CD4-positive, alpha-beta T cell (primary cell): ENCODE measurements around the gene KARS1. TPM values are rescaled to one million over a fixed set of nuclear protein-coding genes. Genes with fewer than 3 reads are reported as not detected.
A peak's percentile ranks its signal among the peaks of the same experiment; 100 is the strongest.

Experiments
- ATAC-seq: fragments of 200-7000 bp; cut with Tn5 transposase; one replicate; pipeline ENCODE4 v1.10.0; 2022; ENCODE audit warnings: mild to moderate bottlenecking; ENCODE audit not compliant: poor library complexity
- CTCF ChIA-PET: fragments of 350-600 bp; sonication (Branson Sonifier 250); formaldehyde crosslinking; loops from one replicate; lab custom pipeline; 2021; ENCODE audit warnings: antibody characterized with exemption, inconsistent platforms; lab: Charles Lee
- POLR2A ChIA-PET: fragments of 350-600 bp; sonication (Branson Sonifier 250); formaldehyde crosslinking; loops from one replicate; lab custom pipeline; 2021; ENCODE audit warnings: antibody characterized with exemption, inconsistent platforms; lab: Charles Lee
- DNase-seq, 14 experiments: peaks; one replicate each; pipeline ENCODE4 v3.0.0-alpha.2; 2013 to 2020; ENCODE audit warnings: mixed read lengths in 2 of 14
- H3K27ac ChIP-seq, 2 donors: one replicate each; pipeline versions ENCODE4 v1.5.1 to v1.7.0; 2013; ENCODE audit warnings: low read length in 2 of 2, low read depth in 1 of 2, mild to moderate bottlenecking in 1 of 2
- H3K27me3 ChIP-seq, 2 experiments: 1 replicate in 1 of 2; 2 replicates in 1 of 2; pipeline versions ENCODE4 v1.6.1 to v1.7.0; 2013; ENCODE audit warnings: low read length in 2 of 2, control low read depth in 1 of 2, mild to moderate bottlenecking in 1 of 2, moderate library complexity in 1 of 2; ENCODE audit not compliant: insufficient read depth in 2 of 2, control insufficient read depth in 1 of 2
- H3K36me3 ChIP-seq: one replicate; pipeline ENCODE4 v1.6.1; 2013; ENCODE audit warnings: low read length, control low read depth; ENCODE audit not compliant: insufficient read depth
- H3K4me1 ChIP-seq: one replicate; pipeline ENCODE4 v1.6.1; 2013; ENCODE audit warnings: low read length, control low read depth; ENCODE audit not compliant: insufficient read depth
- H3K4me3 ChIP-seq: one replicate; pipeline ENCODE4 v1.5.1; 2013; ENCODE audit warnings: mild to moderate bottlenecking, low read length, moderate library complexity
- H3K9me3 ChIP-seq, 2 experiments: 1 replicate in 1 of 2; 2 replicates in 1 of 2; pipeline versions ENCODE4 v1.6.1 to v1.7.0; 2013; ENCODE audit warnings: low read length in 2 of 2, mild to moderate bottlenecking in 2 of 2, control low read depth in 1 of 2, moderate library complexity in 1 of 2; ENCODE audit not compliant: control insufficient read depth in 1 of 2, insufficient read depth in 1 of 2
- H3K27ac Mint-ChIP-seq: one replicate; pipeline ENCODE4 v1.8.0; 2020; ENCODE audit warnings: mixed read lengths
- H3K27me3 Mint-ChIP-seq: one replicate; pipeline ENCODE4 v1.8.0; 2021; ENCODE audit warnings: mixed read lengths
- H3K36me3 Mint-ChIP-seq: one replicate; pipeline ENCODE4 v1.8.0; 2021; ENCODE audit warnings: low read depth, mixed read lengths
- H3K4me1 Mint-ChIP-seq: one replicate; pipeline ENCODE4 v1.8.0; 2021; ENCODE audit warnings: low read depth, mixed read lengths
- H3K4me3 Mint-ChIP-seq: one replicate; pipeline ENCODE4 v1.8.0; 2020; ENCODE audit warnings: mild to moderate bottlenecking, mixed read lengths
- H3K9me3 Mint-ChIP-seq: one replicate; pipeline ENCODE4 v1.8.0; 2020; ENCODE audit warnings: mixed read lengths
- CTCF ChIP-seq: fragments of 200-600 bp; IDR thresholded peaks from one replicate; pipeline ENCODE4 v1.8.0; 2022; ENCODE audit warnings: antibody characterized with exemption, mild to moderate bottlenecking
- intact Hi-C, 2 experiments: fragments of 100-400 bp; cut with DNase I in 1 of 2; cut with micrococcal nuclease in 1 of 2; formaldehyde crosslinking; loops; one replicate each; pipeline versions ENCODE4 v1.15.1 to v1.9.0; 2023 to 2025; cut with DNase I, micrococcal nuclease
- total RNA-seq, 174 experiments: library from RNA in 2 of 174; stranded (reverse) in 2 of 174; gene quantifications; one replicate each; pipeline ENCODE4 v1.2.3 and lab custom pipeline; 2021 to 2026

Gene KARS1
- total RNA-seq, 2 experiments from 2014 or later: 151 to 153 TPM

- Histone ChIP-seq H3K4me1 (peaks cover 43% of the 10 kb centered on the region), H3K4me3 (no peak overlapping the region), H3K9me3 (no peaks in the 10 kb centered on the region), H3K27me3 (no peaks in the 10 kb centered on the region), H3K27ac (peak overlapping the region; percentile 18 to 71), H3K36me3 (peaks cover 62% of the 10 kb centered on the region)
- CTCF ChIA-PET: interaction anchor here (1.4 kb wide), 1 partner anchor 11 kb away, joined by 4 read pairs; no protein-coding TSS in a partner anchor
- POLR2A ChIA-PET: interaction anchor here (3.7 kb wide), 1 partner anchor 21 kb away, joined by 35 read pairs; the partner anchor contains the start of genes KARS1 and TERF2IP
- Mint-ChIP-seq H3K4me1 (peaks cover 65% of the 10 kb centered on the region), H3K27me3 (no peaks in the 10 kb centered on the region), H3K27ac (peak overlapping the region; percentile 79), H3K4me3 (peak overlapping the region; percentile 55), H3K36me3 (peaks cover 87% of the 10 kb centered on the region), H3K9me3 (no peaks in the 10 kb centered on the region)
- DNase-seq: no peak
- TF ChIP-seq CTCF: no peak
- intact Hi-C loops: loop anchor here (1.0 to 10.0 kb wide), 4 partner anchors 15 to 1568 kb away; partner anchors contain the start of genes WDR59 (in 2 of the 2), MON1B (in 1 of the 2), PSMD7 (in 1 of the 2) and SYCE1L (in 1 of the 2)
- no peak for ATAC-seq
Measured at GRCh38 chr16:75626806-75627205, 20.7 kb downstream of the KARS1 start.

GRCh38 chr16:75624921-75625334 lies 22.5 kb downstream of the KARS1 start:
- H3K9me3 ChIP-seq: no peaks in the 10 kb centered on the region
- H3K27ac ChIP-seq: peak overlapping the region in 1 of 2 donors; percentile 0
- ChIA-PET CTCF (no interaction called here), POLR2A (no interaction called here)
- H3K4me3 Mint-ChIP-seq: peak overlapping the region; percentile 57
- DNase-seq: no peak
- H3K36me3 ChIP-seq: peaks cover 52% of the 10 kb centered on the region
- intact Hi-C loops: loop anchor here (5.0 to 10.0 kb wide), 5 partner anchors 137 to 1570 kb away; partner anchors contain the start of genes WDR59 (in 2 of the 2), CFDP1 (in 1 of the 2), MON1B (in 1 of the 2) and PSMD7 (in 1 of the 2)
- peaks cover 83% of the 10 kb centered on the region for H3K36me3 Mint-ChIP-seq
- peaks cover 59% of the 10 kb centered on the region for H3K4me1 ChIP-seq
- H3K27me3 Mint-ChIP-seq: no peaks in the 10 kb centered on the region
- H3K27ac Mint-ChIP-seq: peak overlapping the region; percentile 43
- peaks cover 84% of the 10 kb centered on the region for H3K4me1 Mint-ChIP-seq
- no peak for TF ChIP-seq CTCF
- no peak overlapping the region for H3K4me3 ChIP-seq
- no peak for ATAC-seq
- no peaks in the 10 kb centered on the region for H3K9me3 Mint-ChIP-seq
- no peaks in the 10 kb centered on the region for H3K27me3 ChIP-seq

- Mint-ChIP-seq H3K36me3 (peaks cover 79% of the 10 kb centered on the region), H3K4me1 (peaks cover 77% of the 10 kb centered on the region), H3K9me3 (no peaks in the 10 kb centered on the region), H3K27ac (peak within 1 kb of the TSS; percentile 99), H3K27me3 (no peaks in the 10 kb centered on the region), H3K4me3 (peak within 1 kb of the TSS; percentile 99)
- Histone ChIP-seq H3K4me3 (peak within 1 kb of the TSS; percentile 94), H3K27me3 (no peaks in the 10 kb centered on the region), H3K9me3 (no peaks in the 10 kb centered on the region), H3K27ac (peak within 1 kb of the TSS; percentile 87 to 98), H3K4me1 (peaks cover 61% of the 10 kb centered on the region), H3K36me3 (peaks cover 47% of the 10 kb centered on the region)
- ChIA-PET CTCF (interaction anchor here (1.0 to 3.2 kb wide), 5 partner anchors 22 to 158 kb away, joined by 3 to 15 read pairs (median 4); partner anchors contain the start of genes KARS1, TERF2IP, TMEM170A and TMEM231), POLR2A (interaction anchor here (0.6 to 7.5 kb wide), 22 partner anchors 9 to 1568 kb away, joined by 3 to 239 read pairs (median 5); partner anchors contain the start of genes CFDP1, GABARAPL2, KARS1 and MON1B)
- no peak for TF ChIP-seq CTCF
- DNase-seq (peak; percentile 94 to 100 (median 97)), ATAC-seq (peak; percentile 92)
- intact Hi-C loops: loop anchor here (1.0 to 10.0 kb wide), 13 partner anchors 24 to 1572 kb away; partner anchors contain the start of genes CFDP1 (in 2 of the 2), GABARAPL2 (in 2 of the 2), KARS1 (in 2 of the 2) and TERF2IP (in 2 of the 2)
Measured at GRCh38 chr16:75622761-75623605, 24.5 kb downstream of the KARS1 start, which contains the start of gene ADAT1. TSS of gene ADAT1 (minus strand) at chr16:75623281. CDS start at chr16:75620799, 2,482 bp downstream.
